ENCODE data around the gene RFTN1.
"Not testable (repeated sequence)": the region's sequence is repeated elsewhere in the genome, so short reads cannot be mapped to it uniquely, and the experiment has no call there.

RFTN1 gene

GRCh38 chr3:16506451-16506850 is 7.0 kb downstream of the RFTN1 start:
- no peak for DNase-seq

GRCh38 chr3:16504692-16505091 is 8.8 kb downstream of the RFTN1 start:
- no peak for DNase-seq

- no peak for DNase-seq
Measured at GRCh38 chr3:16504242-16504641, 9.3 kb downstream of the RFTN1 start.

- DNase-seq = no peak
Measured at GRCh38 chr3:16503191-16503776, 10.2 kb downstream of the RFTN1 start.

- no peak for DNase-seq
Measured at GRCh38 chr3:16502347-16502908, 11.1 kb downstream of the RFTN1 start.

GRCh38 chr3:16501376-16501775 is 12.1 kb downstream of the RFTN1 start:
- no peak for DNase-seq

GRCh38 chr3:16500911-16501310 is 12.6 kb downstream of the RFTN1 start:
- DNase-seq = no peak

- DNase-seq = no peak
Measured at GRCh38 chr3:16500093-16500492, 13.4 kb downstream of the RFTN1 start.

- no peak for DNase-seq
Measured at GRCh38 chr3:16499351-16499750, 14.1 kb downstream of the RFTN1 start.

GRCh38 chr3:16498130-16498890 is 15.2 kb downstream of the RFTN1 start:
- no peak for DNase-seq

- DNase-seq = no peak
Measured at GRCh38 chr3:16496408-16497222, 16.9 kb downstream of the RFTN1 start.

- DNase-seq = no peak
Measured at GRCh38 chr3:16496008-16496407, 17.5 kb downstream of the RFTN1 start.

- DNase-seq = no peak
Measured at GRCh38 chr3:16494814-16495431, 18.6 kb downstream of the RFTN1 start.

GRCh38 chr3:16494094-16494493 is 19.4 kb downstream of the RFTN1 start:
- DNase-seq = no peak

GRCh38 chr3:16490062-16490619 is 23.4 kb downstream of the RFTN1 start:
- no peak for DNase-seq

- not testable (repeated sequence) for DNase-seq
Measured at GRCh38 chr3:16489326-16490061, 24.0 kb downstream of the RFTN1 start.

- DNase-seq = no peak
Measured at GRCh38 chr3:16488637-16489036, 24.9 kb downstream of the RFTN1 start.

GRCh38 chr3:16487511-16488175 is 25.9 kb downstream of the RFTN1 start:
- no peak for DNase-seq

- DNase-seq = no peak
Measured at GRCh38 chr3:16486951-16487480, 26.5 kb downstream of the RFTN1 start.

GRCh38 chr3:16486201-16486600 is 27.3 kb downstream of the RFTN1 start:
- no peak for DNase-seq

GRCh38 chr3:16485395-16485992 is 28.0 kb downstream of the RFTN1 start:
- DNase-seq = no peak
